IPS-18a (cell line): ENCODE results near the gene WNT10A.

Experiments
- H3K27ac ChIP-seq: one replicate; pipeline ENCODE4 v1.5.1; 2013; ENCODE audit warnings: low read length
- H3K27me3 ChIP-seq: one replicate; pipeline ENCODE4 v1.6.1; 2013; ENCODE audit warnings: mild to moderate bottlenecking, low read length; ENCODE audit not compliant: control insufficient read depth, insufficient read depth
- H3K36me3 ChIP-seq: one replicate; pipeline ENCODE4 v1.6.1; 2013; ENCODE audit warnings: low read depth, low read length; ENCODE audit not compliant: control insufficient read depth
- H3K4me1 ChIP-seq: one replicate; pipeline ENCODE4 v1.6.1; 2013; ENCODE audit warnings: low read depth, low read length; ENCODE audit not compliant: control insufficient read depth
- H3K4me3 ChIP-seq: one replicate; pipeline ENCODE4 v1.5.1; 2013; ENCODE audit warnings: low read length
- H3K9ac ChIP-seq: one replicate; pipeline ENCODE4 v1.6.1; 2013; ENCODE audit warnings: mild to moderate bottlenecking, low read length, moderate library complexity
- H3K9me3 ChIP-seq: one replicate; pipeline ENCODE4 v1.6.1; 2013; ENCODE audit warnings: low read depth, low read length; ENCODE audit not compliant: control insufficient read depth

WNT10A gene

DNA sequence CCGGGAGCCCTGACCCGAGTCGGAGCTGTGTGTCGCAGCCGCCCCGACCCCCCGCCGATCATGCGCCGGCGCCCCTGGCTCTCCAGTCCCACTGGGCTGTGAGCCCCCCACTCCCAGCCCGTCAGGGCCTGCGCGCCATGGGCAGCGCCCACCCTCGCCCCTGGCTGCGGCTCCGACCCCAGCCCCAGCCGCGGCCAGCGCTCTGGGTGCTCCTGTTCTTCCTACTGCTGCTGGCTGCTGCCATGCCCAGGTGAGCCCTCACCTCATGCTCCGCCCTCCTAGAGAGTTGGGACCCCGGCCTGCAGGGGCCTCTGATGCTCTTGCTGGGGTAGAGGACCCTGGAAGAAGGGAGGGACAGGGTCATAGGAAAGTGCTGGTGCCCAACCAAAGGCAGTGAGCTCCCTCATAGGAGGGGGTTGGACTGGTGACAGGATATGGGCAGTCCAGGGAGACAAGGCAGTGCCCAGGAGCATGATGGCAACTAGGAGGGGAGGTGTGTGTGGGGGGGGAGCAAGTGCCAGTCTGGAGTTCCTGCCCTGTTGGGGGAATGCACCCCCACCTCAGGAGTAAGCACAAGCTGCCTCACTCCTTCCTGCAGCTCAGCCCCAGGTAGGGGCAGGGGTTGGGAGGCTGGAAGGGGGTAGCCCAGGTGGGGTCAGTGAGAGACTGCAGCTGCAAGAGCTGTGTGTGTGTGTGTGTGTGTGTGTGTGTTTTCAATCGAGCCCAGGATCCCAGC is 375 bp downstream of the WNT10A start:
- Histone ChIP-seq H3K27ac (no peak overlapping the region), H3K27me3 (peaks cover 98% of the 10 kb centered on the region), H3K4me3 (no peak overlapping the region), H3K9ac (no peak overlapping the region), H3K9me3 (no peaks in the 10 kb centered on the region), H3K36me3 (no peaks in the 10 kb centered on the region), H3K4me1 (peaks cover 4% of the 10 kb centered on the region)

DNA sequence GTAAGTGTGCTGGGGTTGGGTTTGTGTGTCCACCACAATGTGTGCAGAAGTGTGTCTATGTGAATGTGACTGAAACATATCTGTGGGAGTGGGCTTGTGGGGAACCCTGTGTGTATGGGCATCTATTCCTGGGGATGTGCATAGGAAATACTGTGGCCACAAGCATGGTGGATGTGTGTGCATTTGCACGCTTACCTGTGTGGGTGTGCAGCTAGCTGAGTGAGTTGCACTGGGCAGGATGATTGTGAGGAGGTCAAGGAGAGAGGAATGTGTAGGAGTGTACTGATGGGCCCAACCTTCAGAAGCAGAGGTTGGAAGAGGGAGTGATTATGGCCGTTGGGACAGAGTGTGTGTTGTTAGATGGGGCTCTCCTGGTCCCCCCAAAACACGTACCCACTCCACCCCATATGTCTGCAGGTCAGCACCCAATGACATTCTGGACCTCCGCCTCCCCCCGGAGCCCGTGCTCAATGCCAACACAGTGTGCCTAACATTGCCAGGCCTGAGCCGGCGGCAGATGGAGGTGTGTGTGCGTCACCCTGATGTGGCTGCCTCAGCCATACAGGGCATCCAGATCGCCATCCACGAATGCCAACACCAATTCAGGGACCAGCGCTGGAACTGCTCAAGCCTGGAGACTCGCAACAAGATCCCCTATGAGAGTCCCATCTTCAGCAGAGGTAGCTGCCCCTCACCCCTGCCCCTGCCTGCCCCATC is 1.2 kb downstream of the WNT10A start:
- Histone ChIP-seq H3K9me3 (no peaks in the 10 kb centered on the region), H3K9ac (no peak overlapping the region), H3K27ac (no peak overlapping the region), H3K36me3 (no peaks in the 10 kb centered on the region), H3K4me1 (peaks cover 4% of the 10 kb centered on the region), H3K4me3 (no peak overlapping the region), H3K27me3 (peaks cover 97% of the 10 kb centered on the region)

DNA sequence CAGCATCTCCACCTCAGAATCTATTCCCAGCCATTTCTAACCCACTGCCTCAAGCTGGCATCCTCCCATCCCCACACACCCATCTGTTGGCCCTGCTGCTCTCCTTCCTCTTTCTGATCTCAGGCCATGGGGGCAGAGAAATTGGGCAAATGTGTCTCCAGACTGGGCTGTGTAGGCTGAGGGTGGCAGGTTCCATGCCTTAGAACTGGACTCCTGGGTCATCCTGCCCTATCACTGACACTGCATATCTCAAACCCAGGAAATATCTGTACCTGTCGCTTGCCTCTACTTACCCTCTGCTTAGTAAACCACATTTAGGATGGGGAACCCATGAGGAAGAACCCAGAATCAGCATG is 1.8 kb downstream of the WNT10A start:
- Histone ChIP-seq H3K27me3 (peaks cover 97% of the 10 kb centered on the region), H3K4me3 (no peak overlapping the region), H3K9ac (no peak overlapping the region), H3K9me3 (no peaks in the 10 kb centered on the region), H3K4me1 (peaks cover 4% of the 10 kb centered on the region), H3K27ac (no peak overlapping the region), H3K36me3 (no peaks in the 10 kb centered on the region)

DNA sequence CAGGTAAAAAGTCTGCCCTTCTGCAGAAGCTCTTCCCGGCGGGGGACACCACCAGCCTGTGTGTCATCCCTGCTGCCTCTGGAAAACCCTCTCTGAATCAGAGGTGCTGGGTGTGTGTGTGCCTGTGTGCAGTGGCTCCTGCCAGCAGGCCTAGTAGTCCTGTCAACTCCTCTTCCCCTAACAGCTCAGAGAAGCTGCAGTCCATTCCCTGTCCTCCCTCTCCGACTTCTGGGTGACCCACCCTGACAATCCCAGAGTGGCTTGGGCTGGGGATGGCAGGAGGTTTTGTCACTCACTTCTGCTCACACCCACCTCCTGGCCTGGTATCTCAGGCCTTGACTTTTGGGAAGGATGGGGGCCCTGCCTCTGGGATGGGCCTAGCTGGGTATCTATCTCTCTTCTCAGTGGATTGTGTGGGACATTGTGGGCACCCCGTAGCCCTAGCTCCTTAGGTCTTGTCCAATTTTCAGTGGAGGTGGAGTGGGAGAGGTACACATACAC is 2.3 kb downstream of the WNT10A start:
- peaks cover 4% of the 10 kb centered on the region for H3K4me1 ChIP-seq
- H3K27ac ChIP-seq: no peak overlapping the region
- H3K36me3 ChIP-seq: no peaks in the 10 kb centered on the region
- no peaks in the 10 kb centered on the region for H3K9me3 ChIP-seq
- H3K9ac ChIP-seq: no peak overlapping the region
- H3K4me3 ChIP-seq: no peak overlapping the region
- H3K27me3 ChIP-seq: peaks cover 97% of the 10 kb centered on the region

DNA sequence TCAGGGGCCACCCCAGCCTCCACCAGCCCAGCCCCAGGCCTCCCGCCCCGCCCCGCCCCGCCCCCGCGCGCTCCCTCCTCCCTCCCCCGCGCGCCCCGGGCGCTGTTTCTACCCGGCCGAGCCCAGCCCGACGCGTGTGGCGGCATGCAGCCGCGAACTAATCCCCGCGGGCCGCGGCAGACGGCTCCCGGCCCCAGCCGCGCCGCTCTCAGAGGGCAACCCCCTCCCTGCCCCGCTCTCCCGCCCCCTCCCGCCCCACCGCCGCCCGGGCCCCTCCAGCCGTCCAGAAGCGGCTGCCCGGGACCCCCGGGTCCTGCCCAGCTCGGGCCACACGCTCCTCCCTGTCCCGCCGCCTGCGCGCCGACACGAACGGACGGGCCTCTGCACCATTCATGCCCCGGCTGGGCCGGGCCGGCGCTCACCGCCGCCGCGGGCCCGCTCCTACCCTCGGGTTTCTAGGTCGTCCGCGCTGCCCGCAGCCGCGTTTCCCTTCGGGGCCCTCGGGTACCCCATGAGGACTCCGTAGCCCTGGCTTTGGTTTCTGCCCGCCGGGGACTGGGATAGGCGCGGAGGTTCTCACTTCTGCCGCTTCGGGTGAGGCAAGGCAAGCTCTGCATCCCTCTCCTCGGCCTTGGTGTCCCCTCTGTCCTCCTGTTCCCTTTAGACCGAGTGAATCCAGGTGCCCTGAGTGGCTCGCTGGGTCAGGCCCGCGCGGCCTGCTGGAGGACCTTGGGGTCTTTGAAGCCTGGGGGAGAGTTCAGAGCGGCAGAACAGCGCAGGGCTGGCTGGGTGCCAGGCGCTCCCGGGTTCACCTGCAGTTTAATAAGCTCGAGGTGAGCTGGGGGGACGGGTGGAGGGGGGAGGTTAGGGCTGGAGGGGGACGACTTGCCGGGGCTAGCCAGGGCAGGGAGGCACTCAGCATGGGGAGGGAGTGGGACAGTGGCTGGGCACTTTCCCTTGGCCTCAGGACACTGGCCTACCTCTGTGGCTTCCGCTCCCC is 3.1 kb downstream of the WNT10A start:
- H3K27me3 ChIP-seq: peaks cover 95% of the 10 kb centered on the region
- H3K4me1 ChIP-seq: peaks cover 4% of the 10 kb centered on the region
- H3K27ac ChIP-seq: no peak overlapping the region
- H3K4me3 ChIP-seq: peak overlapping the region; percentile 40
- no peaks in the 10 kb centered on the region for H3K9me3 ChIP-seq
- H3K9ac ChIP-seq: no peak overlapping the region
- H3K36me3 ChIP-seq: no peaks in the 10 kb centered on the region

DNA sequence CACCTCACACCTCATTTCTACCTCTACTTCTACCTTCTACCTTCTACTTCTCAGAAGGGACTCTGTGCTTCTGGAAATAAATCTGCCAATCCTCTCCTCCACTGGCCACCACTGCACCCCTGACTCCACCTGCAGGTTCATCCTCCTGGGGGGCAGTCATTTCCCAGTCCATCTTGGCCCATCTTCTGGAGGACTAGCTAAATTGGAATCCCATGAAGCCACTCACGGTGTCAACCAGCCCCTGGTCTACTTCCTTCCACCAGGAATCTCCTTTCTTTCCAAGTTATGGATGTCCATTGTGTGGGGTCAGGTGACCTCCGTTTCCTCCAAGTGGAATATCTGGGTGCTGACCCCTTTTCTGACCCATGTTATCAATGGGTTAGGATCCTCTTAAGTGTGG is 3.9 kb downstream of the WNT10A start:
- no peak overlapping the region for H3K27ac ChIP-seq

DNA sequence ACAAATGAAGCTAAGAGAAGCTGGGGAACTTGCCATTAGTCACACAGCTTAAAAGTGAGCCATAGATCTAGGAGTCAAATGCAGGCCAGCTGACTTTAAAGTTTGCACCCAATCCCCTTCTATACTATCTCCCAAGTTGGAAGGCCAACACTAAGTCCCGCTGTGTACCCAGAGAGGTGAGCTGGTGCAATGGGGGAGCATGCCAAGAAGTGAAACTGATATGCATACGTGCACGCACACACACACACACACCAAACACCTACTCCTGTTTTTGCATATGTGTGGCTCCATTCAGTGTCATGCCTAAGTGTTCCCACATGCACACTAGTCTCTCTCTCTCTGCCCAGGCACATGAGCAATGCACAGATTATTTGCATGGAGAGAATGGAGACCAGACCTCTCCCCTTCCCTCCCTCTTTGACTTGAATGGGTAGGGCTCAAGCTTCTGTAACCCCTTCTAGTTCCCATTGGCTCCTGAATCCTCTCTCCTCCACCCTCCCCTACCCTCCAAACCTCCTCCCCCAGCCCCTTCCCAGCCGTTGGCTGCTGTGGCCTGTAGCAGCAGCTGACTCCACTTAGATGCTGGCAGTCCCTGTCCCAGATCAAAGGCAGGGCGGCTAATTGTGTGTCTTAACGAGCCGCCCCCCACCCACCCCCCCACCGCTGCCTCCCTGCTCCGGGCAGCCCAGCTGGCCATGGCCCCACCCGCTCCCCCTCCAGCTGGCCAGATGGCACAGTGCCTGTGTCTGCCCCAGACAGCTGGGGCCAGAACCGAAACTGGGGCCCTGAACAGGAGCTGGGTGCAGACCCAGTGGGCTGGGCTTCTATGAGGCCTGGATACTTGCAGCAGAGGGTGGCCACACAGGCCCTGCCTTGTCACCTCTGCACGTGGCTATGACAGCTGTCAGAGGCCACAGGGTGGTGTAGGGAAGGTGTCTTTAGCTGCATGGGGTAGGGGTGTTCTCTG is 5.6 kb downstream of the WNT10A start:
- Histone ChIP-seq H3K9me3 (no peaks in the 10 kb centered on the region), H3K27me3 (peaks cover 94% of the 10 kb centered on the region), H3K4me1 (no peaks in the 10 kb centered on the region), H3K27ac (no peak overlapping the region), H3K36me3 (no peaks in the 10 kb centered on the region), H3K4me3 (no peak overlapping the region), H3K9ac (no peak overlapping the region)

More for the DNA sequence above, 3.9 kb downstream of the WNT10A start:
- Histone ChIP-seq H3K9me3 (no peaks in the 10 kb centered on the region), H3K4me1 (peaks cover 4% of the 10 kb centered on the region), H3K4me3 (no peak overlapping the region), H3K36me3 (no peaks in the 10 kb centered on the region), H3K27me3 (peaks cover 94% of the 10 kb centered on the region), H3K9ac (no peak overlapping the region)

DNA sequence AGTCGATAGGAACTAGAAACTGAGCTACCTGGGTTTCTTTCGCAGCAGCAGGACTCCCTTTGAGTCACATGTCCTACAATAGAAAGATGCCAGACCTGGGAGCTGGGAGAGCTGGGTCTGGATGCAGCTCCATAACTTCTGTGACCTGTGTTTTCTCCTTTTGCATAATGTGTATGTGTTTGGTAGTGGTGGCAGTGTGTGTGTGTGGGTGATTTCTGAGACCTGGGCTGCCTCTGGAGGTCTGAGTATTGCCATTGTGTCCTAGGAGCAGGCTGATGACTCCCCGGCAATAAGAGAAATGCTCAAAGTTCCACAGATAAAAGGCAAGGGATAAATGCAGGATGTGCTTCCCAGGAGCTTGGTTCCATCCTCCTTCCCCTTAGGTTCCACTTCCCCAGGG is 6.4 kb downstream of the WNT10A start:
- Histone ChIP-seq H3K4me3 (no peak overlapping the region), H3K9ac (no peak overlapping the region), H3K27me3 (peaks cover 94% of the 10 kb centered on the region), H3K9me3 (no peaks in the 10 kb centered on the region), H3K36me3 (no peaks in the 10 kb centered on the region), H3K4me1 (no peaks in the 10 kb centered on the region), H3K27ac (no peak overlapping the region)

DNA sequence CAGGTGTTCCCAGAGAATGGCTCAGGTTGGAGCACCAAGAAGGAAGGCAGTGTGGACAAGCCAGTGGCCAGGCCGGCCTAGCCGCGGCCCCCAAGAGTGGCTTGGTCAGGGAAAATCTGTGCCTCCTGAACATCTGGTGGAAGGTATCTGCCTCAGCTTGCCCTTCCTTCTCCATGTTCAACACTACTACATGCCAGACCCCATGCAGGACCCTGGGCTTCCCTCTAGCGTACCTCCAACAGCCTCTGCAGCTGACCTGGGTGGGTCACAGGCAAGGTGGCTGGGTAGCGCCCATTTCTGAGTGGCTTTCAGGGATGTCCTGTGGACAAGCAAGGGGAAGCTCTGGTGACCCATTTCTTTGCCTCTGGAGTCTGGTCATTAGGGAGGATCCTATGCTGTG is 7.7 kb downstream of the WNT10A start:
- no peak overlapping the region for H3K9ac ChIP-seq
- H3K9me3 ChIP-seq: no peaks in the 10 kb centered on the region
- H3K4me1 ChIP-seq: no peaks in the 10 kb centered on the region
- H3K27me3 ChIP-seq: peaks cover 94% of the 10 kb centered on the region
- H3K36me3 ChIP-seq: no peaks in the 10 kb centered on the region
- H3K27ac ChIP-seq: no peak overlapping the region
- no peak overlapping the region for H3K4me3 ChIP-seq

DNA sequence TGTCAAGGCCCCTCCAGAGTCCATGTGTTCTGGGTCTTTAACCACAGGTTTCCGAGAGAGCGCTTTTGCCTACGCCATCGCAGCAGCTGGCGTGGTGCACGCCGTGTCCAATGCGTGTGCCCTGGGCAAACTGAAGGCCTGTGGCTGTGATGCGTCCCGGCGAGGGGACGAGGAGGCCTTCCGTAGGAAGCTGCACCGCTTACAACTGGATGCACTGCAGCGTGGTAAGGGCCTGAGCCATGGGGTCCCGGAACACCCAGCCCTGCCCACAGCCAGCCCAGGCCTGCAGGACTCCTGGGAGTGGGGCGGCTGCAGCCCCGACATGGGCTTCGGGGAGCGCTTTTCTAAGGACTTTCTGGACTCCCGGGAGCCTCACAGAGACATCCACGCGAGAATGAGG is 9.3 kb downstream of the WNT10A start:
- Histone ChIP-seq H3K27me3 (peaks cover 96% of the 10 kb centered on the region), H3K27ac (no peak overlapping the region), H3K9me3 (no peaks in the 10 kb centered on the region), H3K9ac (no peak overlapping the region), H3K36me3 (no peaks in the 10 kb centered on the region), H3K4me3 (no peak overlapping the region), H3K4me1 (peaks cover 4% of the 10 kb centered on the region)
